Sciatic nerve (tissue), 2 donors: Measurements from ENCODE around the gene KIAA1671. TPM values are rescaled to one million over a fixed set of nuclear protein-coding genes. Genes with fewer than 3 reads are reported as not detected.
"Not testable (repeated sequence)": the region's sequence is repeated elsewhere in the genome, so short reads cannot be mapped to it uniquely, and the experiment has no call there.

Experiments
- ATAC-seq: fragments of 200-7000 bp; cut with Tn5 transposase; one replicate; pipeline ENCODE4 v1.9.1; 2020; ENCODE audit warnings: mild to moderate bottlenecking, moderate library complexity
- DNase-seq: peaks from one replicate; pipeline ENCODE4 v3.0.0-alpha.2; 2020; ENCODE audit warnings: low spot score
- intact Hi-C: fragments of 100-400 bp; cut with DNase I; formaldehyde crosslinking; loops from one replicate; pipeline ENCODE4 v1.14.2; 2022
- total RNA-seq: library from RNA; stranded (reverse); fragmentation: NEBNext Ultra II Directional; extraction: Animal tissue kit (Norgen Biotek cat#: 25700); gene quantifications from one replicate; pipeline ENCODE4 v1.2.1, GENCODE V29; 2021
- donor health status: DM: no; HTN: no; CAD: no.
- donor health status: DM: no; HTN: no; CAD: no.

The KIAA1671 gene
- total RNA-seq, 1 donor from 2014 or later, result 65.1 TPM

DNA sequence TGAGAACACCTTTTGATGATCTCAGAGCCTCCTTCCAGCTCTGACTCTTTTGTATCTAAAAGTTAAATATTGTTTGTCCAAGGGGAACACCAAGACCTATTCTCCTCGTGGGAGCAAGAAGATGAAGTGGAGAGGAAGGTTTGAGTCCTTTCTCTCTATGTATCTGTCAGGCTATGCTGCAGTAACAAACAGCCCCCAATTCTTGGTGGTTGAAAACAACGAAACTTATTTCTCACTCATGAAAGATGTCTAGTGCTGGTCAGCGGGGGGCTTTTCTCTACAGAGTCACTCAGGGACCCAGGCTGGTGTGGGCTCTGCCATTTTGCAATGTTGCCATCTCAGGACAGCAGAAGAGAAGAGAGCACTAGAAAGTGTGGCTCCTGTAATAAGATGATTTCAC is 260.7 kb downstream of the KIAA1671 start:
- intact Hi-C loops, result no loop called here
- no peak for ATAC-seq
- DNase-seq, result no peak

DNA sequence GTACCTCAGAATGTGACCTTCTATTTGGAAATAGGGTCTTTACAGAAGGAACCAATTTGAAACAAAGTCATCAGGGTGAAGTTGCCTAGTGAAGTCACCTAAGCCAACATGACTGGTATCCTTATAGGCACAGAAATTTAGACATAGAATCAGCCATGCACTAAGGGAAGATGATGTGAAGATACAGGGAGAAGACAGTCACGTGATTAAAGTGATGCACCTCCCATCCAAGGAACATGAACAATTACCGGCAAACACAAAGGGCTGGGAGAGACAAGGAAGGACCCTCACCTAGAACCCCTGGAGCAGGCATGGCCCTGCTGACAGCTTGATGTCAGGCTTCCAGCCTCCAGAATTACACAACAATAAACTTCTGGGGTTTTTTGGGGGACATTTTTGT is 263.7 kb downstream of the KIAA1671 start:
- intact Hi-C loops, result no loop called here
- no peak for ATAC-seq
- no peak for DNase-seq

DNA sequence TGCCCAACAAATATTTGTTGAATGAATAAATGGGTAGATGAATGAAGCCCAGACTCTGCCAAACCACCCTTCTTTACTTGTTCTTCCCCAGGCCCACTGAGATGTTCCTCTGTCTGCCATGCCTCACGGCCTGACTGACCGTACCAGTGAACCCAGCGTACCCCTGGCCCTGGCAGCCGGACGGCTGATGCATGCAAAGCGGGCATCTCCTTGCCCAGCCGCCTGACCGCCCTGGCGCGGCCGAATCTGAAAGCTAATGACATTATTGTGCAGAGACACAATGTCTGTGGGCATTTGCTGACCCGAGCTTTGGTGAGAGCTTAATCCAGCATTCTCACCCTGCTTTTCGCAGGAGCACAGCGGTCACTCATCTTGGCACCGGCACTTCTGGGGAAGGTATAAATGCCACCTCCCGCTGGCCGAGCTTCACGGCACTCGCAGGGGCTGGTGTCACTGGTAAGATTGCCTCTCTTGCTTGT is 266.7 kb downstream of the KIAA1671 start, which contains the start of gene CRYBB2:
TSS of gene CRYBB2 (plus strand) at position 429 of the 479 bp plus-strand sequence. CDS start 1,791 bp downstream, outside the sequence.
- intact Hi-C loops, result no loop called here
- DNase-seq (no peak), ATAC-seq (no peak)

DNA sequence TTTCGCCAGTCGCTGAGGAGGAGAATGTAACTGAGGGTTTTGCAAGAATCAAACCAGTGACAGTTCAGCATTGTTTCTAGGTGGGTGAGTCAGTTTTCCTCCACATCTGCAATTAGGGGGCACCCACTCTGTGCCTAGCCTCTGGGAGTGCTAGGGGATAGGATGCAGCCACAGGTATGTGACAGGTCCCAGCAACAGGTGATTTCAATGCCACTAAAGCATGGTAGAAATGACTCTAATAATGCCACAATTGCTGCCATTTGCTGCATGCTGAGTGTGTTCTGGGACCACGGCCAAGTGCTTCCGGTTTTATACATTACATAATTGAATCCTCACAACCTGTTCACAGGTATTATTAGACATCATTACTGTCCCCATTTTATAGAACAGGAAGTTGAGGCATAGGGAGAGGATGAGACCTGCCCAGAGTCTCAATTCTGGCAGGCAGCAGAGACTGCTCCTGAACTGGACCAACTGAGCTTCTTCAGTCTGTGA is 267.5 kb downstream of the KIAA1671 start:
- no peak for ATAC-seq

DNA sequence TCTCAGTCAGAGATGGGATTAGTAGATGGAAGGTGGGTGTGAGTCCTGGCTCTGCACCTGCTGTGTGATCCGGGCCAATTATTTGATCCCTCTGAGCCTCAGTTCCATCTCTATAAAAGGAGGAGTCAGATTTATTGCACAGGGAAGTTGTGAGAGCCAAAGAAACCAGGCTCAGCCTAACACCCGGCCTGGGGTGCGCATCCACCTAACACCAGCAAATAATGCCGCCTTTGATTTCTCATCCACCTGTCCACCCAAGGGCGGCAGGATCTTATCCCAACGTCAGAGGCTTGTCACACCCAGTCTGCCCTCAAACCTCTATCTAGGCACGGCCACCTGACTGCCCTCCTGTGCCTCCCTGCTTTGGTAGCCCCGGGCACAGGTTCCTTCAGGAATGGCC is 269.3 kb downstream of the KIAA1671 start:
- ATAC-seq, result no peak
- DNase-seq, result no peak
- intact Hi-C loops, result no loop called here

More for the DNA sequence above, 267.5 kb downstream of the KIAA1671 start:
- no peak for DNase-seq
- intact Hi-C loops, result no loop called here

DNA sequence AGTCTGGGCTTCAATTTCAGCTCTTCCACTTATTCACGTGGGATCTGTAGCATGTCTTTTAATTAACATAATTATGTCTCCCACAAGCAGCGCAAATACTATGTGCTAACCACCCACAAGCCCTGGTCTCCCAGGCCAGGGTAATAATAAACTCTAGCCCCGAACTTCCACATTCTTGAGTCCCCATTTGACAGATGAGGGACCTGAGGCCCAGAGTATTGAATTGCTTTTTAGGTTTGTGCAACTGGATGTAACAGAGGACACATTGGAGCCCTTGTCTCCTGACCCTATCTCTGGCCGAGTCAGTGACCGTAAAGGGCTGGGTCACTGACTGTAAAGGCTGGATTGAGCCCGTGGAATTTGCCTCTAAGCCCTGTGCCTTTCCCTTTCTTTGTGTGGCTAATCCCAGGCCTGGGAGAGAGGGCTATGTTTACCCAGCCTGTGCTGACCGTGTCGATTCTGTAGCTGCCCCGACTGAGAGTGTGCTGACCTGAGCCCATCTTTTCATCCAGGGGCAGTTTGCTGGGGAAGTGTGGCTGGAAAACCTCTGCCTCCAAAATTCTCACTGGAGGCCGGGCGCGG is 270.8 kb downstream of the KIAA1671 start:
- intact Hi-C loops, result no loop called here
- ATAC-seq, result no peak
- DNase-seq, result no peak

DNA sequence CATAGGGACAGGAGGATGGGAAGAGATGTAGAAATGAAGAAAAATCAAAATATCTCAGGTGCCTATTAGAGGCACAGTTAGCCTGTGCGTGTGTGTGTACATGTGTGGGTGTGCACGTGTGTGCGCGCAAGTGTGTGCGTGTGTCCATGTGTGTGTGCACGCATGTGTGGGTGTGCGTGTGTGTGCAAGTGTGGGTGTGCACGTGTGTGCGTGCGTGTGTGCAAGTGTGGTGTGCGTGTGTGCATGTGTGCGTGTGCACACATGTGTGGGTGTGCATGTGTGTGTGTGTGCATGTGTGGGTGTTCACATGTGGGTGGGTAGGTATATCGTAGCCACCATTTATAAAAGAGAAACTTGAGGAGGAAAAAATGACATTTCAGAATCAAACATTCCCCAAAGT is 276.3 kb downstream of the KIAA1671 start:
- intact Hi-C loops, result no loop called here
- ATAC-seq (no peak), DNase-seq (no peak)

DNA sequence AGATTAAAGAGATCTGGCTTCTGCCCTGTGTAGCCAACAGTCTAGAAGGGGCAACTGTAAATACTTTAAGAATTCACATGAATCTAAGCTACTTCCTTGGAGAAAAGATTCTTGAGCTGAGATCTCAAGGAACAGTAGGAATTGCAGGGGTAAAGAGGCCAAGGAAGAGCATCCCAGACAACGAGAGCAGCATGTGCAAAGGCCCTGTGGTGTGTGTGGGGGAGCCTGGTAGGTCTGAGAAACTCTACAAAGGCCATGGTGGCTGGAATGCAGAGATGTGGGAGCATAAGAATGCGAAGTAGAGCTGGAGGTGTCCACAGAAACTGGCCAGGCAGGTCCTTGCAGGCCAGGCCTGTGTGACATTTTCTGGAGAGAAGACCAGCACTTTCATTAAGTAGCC is 278.2 kb downstream of the KIAA1671 start:
- DNase-seq, intact Hi-C loops, ATAC-seq: not testable (repeated sequence)

DNA sequence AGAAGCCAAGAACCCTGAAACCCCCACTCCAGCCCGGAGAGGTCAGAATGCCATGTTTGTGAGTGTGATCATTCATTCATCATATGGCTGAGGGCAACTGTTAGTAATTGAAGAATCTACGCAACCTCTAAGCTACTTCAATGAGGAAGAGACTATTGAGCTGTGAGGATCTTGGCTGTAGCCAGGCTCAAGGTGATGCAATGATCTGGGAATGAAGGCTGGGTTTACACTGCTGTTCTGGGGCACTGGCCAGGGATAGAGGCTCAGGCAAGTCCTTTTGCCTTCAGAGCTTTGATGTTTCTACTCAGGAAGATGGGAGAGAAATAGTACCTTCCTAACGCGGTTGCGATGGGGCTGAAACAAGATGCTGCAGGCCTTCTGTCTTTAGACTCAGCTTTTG is 279.8 kb downstream of the KIAA1671 start:
- intact Hi-C loops, result no loop called here
- ATAC-seq (no peak), DNase-seq (no peak)

DNA sequence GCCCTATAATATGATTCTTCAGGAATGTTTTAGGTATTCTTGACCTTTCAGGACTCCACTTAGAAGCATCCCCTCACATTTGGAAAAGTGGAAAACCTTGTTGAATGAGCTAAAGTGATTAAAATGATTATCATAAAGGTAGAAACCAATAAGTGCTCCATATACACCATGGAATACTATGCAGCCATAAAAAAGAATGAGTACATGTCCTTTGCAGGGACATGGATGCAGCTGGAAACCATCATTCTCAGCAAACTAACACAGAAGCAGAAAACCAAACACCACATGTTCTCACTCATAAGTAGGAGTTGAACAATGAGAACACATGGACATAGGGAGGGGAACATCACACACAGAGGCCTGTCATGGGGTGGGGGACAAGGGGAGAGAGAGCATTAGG is 281.2 kb downstream of the KIAA1671 start:
- ATAC-seq, DNase-seq, intact Hi-C loops: not testable (repeated sequence)

DNA sequence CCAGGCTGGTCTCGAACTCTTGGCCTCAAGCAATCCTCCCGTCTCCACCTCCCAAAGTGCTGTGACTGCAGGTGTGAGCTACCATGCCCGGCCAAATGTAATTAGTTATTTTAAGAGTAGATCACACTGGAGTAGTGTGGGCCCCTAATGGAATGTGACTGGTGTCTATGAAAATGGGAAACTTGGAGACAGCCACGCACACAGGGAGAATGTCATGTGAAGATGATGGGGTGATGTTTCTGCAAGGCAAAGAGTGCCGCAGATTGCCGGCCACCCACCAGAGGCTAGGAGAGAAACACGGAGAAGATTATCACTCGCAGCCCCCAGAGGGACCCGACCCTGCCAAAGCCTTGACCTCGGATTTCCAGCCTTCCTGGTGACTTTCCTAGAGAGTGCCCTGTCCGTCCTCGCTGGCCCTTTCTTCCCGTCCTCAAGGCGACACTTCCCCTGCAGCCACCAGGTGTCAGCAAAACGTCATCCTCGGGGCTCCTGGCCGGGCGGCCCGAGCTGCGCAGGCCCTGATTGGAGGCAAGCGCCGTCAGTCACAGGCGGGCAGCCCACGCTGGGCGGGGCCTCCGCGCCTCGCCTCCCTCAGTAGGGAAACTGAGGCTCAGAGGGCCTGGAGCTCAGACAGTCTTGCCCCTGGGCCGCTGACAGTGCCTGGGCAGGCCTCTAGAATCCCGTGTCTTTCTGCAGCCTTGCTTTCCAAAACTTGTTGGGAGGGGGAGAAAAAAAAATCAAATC is 283.2 kb downstream of the KIAA1671 start:
- intact Hi-C loops, result no loop called here
- DNase-seq (peak; percentile 71), ATAC-seq (peak; percentile 70)

DNA sequence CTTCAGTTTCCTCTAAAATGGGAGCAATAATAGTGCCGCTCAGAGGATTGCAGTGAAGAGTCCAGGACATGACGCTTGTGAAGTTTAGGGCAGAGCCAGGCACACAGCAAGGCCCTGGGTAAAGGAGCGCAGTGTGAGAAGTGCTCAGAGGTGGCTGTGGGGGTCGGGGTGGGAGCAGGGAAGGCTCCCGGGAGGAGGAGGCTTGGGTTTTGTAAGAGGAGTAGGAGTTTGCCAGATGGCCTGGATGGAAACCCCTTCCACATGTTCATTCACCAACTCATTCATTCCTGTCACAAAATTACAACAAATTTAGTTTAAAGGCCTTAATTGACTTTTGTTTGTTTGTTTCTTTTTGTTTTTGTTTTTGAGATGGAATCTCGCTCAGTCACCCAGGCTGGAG is 283.9 kb downstream of the KIAA1671 start:
- intact Hi-C loops, result no loop called here
- ATAC-seq (no peak), DNase-seq (no peak)

DNA sequence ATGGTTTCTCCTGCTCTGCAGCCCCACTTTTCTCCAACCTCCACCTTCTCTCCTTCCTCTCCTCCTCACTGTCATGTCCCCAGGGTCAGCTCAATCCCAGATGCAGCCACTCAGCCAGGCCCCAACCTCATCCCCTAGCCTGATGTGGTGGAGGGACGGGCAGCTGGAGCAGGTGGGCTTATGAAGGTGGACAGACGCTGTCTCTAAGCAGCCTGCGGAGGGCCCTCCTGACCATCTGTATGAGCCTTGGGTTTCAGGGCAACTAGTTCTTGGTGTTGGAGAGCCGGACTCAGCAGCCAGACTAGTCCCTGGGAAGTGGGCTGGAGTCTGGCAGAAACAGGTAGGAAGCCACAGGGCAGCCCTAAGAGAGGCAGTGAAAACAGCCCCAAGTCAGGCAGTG is 285.0 kb downstream of the KIAA1671 start:
- no peak for ATAC-seq
- intact Hi-C loops, result no loop called here
- no peak for DNase-seq

DNA sequence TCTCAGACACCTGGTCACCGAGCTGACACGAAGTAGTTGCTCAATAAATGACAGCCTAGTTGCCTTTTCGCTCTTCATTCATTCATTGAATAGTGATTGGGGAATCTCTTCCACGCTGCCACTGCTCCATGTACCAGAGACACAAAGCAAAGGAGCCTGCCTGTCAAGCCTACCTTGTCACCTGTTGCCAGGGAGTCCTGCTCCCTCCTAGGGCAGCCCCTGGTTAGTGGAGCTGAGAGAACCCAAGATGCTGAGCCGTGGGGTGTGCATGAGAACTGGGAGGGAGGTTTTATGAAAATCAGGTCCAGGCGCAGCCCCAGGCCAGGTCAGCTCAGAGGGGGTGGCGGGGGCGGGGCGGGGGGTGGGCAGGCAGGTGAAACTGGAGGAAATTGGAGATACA is 285.5 kb downstream of the KIAA1671 start:
- intact Hi-C loops, DNase-seq, ATAC-seq: not testable (repeated sequence)

Other genes starting within 250 kb of the KIAA1671 start
- not detected for gene PIWIL3, start 178.0 kb upstream of the KIAA1671 start, total RNA-seq
- 2.9 TPM for gene SGSM1, start 146.5 kb upstream of the KIAA1671 start, total RNA-seq
- not detected for gene LHFPL7, start 6.0 kb upstream of the KIAA1671 start, total RNA-seq
- not detected for gene CRYBB3, start 247.1 kb downstream of the KIAA1671 start, total RNA-seq